Adrenal gland (tissue), 12 donors: ENCODE data around the gene PRM1. TPM values are rescaled to one million over a fixed set of nuclear protein-coding genes. Genes with fewer than 3 reads are reported as not detected.
A peak's percentile ranks its signal among the peaks of the same experiment; 100 is the strongest.

Experiments used
- DNase-seq, 7 donors: peaks; one replicate each; pipeline ENCODE4 v3.0.0-alpha.2; 2019 to 2020
- H3K27ac ChIP-seq, 5 donors: fragments of 200-600 bp; sonication (generic) in 4 of 5; 1 replicate in 3 of 5; 2 replicates in 2 of 5; pipeline versions ENCODE4 v1.5.1 to v1.8.0; 2016 to 2020; ENCODE audit warnings: mild to moderate bottlenecking in 1 of 5
- H3K27me3 ChIP-seq: fragments of 200-600 bp; 2 replicates; pipeline ENCODE4 v1.8.0; 2021
- H3K36me3 ChIP-seq, 2 donors: fragments of 200-600 bp; replicated peaks in 1 of 2; 1 replicate in 1 of 2; 2 replicates in 1 of 2; pipeline versions ENCODE4 v1.5.1 to v1.8.0; 2018 to 2022
- H3K4me1 ChIP-seq, 2 donors: fragments of 200-600 bp; replicated peaks in 1 of 2; 1 replicate in 1 of 2; 2 replicates in 1 of 2; pipeline versions ENCODE4 v1.5.1 to v1.8.0; 2018 to 2021
- H3K4me3 ChIP-seq, 4 donors: fragments of 200-600 bp; sonication (generic) in 3 of 4; one replicate each; pipeline ENCODE4 v1.5.1; 2016 to 2018
- H3K9me3 ChIP-seq, 3 donors: fragments of 200-600 bp; sonication (generic) in 1 of 3; replicated peaks in 1 of 3; 1 replicate in 2 of 3; 2 replicates in 1 of 3; pipeline versions ENCODE4 v1.5.1 to v1.8.0; 2016 to 2021
- POLR2A ChIP-seq, 2 donors: fragments of 450-650 bp; IDR thresholded peaks; one replicate each; pipeline ENCODE4 v1.6.1; 2017; ENCODE audit warnings: antibody characterized with exemption in 2 of 2, mild to moderate bottlenecking in 2 of 2, moderate library complexity in 1 of 2
- WGBS, 4 donors: extraction: QIAGEN DNeasy Blood & Tissue Kit in 2 of 4; methylation state at CpG; one replicate each; pipeline versions ENCODE4 v1.1.5 to v1.1.7; 2013 to 2017; 5-methylcytosine and 5-hydroxymethylcytosine counted together
- intact Hi-C, 2 donors: fragments of 100-400 bp; cut with DNase I; formaldehyde crosslinking; loops; one replicate each; pipeline versions ENCODE4 v1.14.1 to v1.15.0; 2022 to 2023
- polyA plus RNA-seq, 3 donors: library from polyadenylated mRNA; stranded (reverse); fragments of 200-250 nt in 2 of 3; fragments of 350-450 nt in 1 of 3; fragmentation: Illumina TruSeq in 1 of 3; extraction: RNeasy Lipid Tissue Mini Kit (QIAGEN cat#74804) in 1 of 3; gene quantifications; one replicate each; pipeline ENCODE4 v1.2.3, GENCODE V29; 2013 to 2014
- total RNA-seq, 9 donors: library from RNA; depleted of rRNA in 4 of 9; stranded (reverse); fragments of >200 nt in 4 of 9; fragments of 120-200 nt in 1 of 9; fragmentation: NEBNext Ultra II Directional in 1 of 9; extraction: Animal tissue kit (Norgen Biotek cat#: 25700) in 1 of 9; gene quantifications; one replicate each; pipeline versions ENCODE4 v1.1.0 to v1.2.4, GENCODE V29; 2013 to 2023
- TF ChIP-seq, protein P1 (sequence below), 6 experiments: fragments of 450-650 bp in 4 of 6; fragments of 200-600 bp in 2 of 6; sonication (generic) in 1 of 6; IDR thresholded peaks; 1 replicate in 5 of 6; 2 replicates in 1 of 6; pipeline versions ENCODE4 v1.5.1 to v1.8.0; 2016 to 2021; ENCODE audit warnings: antibody characterized with exemption in 6 of 6, mild to moderate bottlenecking in 2 of 6, moderate library complexity in 1 of 6
- donor health status: healthy with polysubstance abuse.
- donor health status: Bipolar disorder and iron deficiency.
- donor health status: DM: yes; HTN: yes; CAD: no.
- donor health status: DM: no; HTN: no; CAD: no.
- donor health status: DM: no; HTN: no; CAD: no.
- donor health status: DM: yes; HTN: yes; CAD: no.

The PRM1 gene
- total and polyA plus RNA-seq, 12 donors: not detected

DNA sequence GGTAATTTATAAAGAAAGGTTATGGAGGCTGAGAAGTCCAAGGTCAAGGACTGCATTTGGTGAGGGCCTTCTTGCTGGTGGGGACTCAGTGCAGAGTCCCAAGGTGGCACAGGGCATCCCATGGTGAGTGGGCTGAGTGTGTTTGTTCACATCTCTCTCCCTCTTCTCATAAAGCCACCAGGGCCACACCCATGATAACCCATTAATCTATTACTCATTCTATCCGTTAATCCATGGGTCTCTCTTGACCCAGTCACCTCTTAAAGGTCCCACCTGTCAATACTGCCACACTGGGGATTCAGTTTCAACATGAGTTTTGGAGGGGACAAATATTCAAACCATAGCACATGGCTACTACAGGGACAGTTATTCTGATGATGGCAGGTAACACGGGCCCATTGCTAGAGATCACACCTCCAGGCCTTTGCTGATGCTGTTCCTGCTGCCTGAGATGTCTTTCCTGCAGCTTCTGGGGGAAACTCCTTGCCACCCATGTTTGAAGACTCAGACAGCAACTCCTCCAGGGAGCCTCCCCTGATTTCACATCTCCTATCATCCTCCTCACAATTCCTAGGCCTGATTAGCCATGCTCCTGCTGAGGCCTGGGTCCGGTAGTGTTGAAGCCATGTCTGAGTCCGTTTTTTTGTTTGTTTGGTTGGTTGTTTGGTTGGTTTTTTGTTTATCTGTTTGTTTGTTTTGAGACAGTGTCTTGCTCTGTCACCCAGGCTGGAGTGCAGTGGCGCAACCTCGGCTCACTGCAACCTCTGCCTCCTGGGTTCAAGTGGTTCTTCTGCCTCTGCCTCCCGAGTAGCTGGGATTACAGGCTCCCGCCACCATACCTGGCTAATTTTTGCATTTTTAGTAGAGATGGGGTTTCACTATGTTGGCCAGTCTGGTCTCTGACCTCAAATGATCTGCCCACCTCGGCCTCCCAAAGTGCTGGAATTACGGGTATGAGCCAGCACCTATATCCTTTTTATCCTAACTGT lies 41.2 kb downstream of the PRM1 start:
- WGBS, 4 donors: 81 to 90% (median 85%) methylated on average over 9 to 10 of the region's 10 CpGs
- DNase-seq: no peak
- H3K4me1 ChIP-seq: no peaks in the 10 kb centered on the region
- intact Hi-C loops: loop anchor here in 1 of 2 donors (10.0 kb wide), 2 partner anchors 55 to 75 kb away; no protein-coding TSS in a partner anchor
- no peaks in the 10 kb centered on the region for H3K27me3 ChIP-seq
- H3K4me3 ChIP-seq: no peak overlapping the region
- TF ChIP-seq POLR2A (IDR thresholded peaks at IDR 0.05): no peak
- TF ChIP-seq, protein P1, sequence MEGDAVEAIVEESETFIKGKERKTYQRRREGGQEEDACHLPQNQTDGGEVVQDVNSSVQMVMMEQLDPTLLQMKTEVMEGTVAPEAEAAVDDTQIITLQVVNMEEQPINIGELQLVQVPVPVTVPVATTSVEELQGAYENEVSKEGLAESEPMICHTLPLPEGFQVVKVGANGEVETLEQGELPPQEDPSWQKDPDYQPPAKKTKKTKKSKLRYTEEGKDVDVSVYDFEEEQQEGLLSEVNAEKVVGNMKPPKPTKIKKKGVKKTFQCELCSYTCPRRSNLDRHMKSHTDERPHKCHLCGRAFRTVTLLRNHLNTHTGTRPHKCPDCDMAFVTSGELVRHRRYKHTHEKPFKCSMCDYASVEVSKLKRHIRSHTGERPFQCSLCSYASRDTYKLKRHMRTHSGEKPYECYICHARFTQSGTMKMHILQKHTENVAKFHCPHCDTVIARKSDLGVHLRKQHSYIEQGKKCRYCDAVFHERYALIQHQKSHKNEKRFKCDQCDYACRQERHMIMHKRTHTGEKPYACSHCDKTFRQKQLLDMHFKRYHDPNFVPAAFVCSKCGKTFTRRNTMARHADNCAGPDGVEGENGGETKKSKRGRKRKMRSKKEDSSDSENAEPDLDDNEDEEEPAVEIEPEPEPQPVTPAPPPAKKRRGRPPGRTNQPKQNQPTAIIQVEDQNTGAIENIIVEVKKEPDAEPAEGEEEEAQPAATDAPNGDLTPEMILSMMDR (IDR thresholded peaks at IDR 0.05): no peak
- H3K27ac ChIP-seq: no peak overlapping the region
- no peaks in the 10 kb centered on the region for H3K36me3 ChIP-seq
- H3K9me3 ChIP-seq: no peaks in the 10 kb centered on the region

DNA sequence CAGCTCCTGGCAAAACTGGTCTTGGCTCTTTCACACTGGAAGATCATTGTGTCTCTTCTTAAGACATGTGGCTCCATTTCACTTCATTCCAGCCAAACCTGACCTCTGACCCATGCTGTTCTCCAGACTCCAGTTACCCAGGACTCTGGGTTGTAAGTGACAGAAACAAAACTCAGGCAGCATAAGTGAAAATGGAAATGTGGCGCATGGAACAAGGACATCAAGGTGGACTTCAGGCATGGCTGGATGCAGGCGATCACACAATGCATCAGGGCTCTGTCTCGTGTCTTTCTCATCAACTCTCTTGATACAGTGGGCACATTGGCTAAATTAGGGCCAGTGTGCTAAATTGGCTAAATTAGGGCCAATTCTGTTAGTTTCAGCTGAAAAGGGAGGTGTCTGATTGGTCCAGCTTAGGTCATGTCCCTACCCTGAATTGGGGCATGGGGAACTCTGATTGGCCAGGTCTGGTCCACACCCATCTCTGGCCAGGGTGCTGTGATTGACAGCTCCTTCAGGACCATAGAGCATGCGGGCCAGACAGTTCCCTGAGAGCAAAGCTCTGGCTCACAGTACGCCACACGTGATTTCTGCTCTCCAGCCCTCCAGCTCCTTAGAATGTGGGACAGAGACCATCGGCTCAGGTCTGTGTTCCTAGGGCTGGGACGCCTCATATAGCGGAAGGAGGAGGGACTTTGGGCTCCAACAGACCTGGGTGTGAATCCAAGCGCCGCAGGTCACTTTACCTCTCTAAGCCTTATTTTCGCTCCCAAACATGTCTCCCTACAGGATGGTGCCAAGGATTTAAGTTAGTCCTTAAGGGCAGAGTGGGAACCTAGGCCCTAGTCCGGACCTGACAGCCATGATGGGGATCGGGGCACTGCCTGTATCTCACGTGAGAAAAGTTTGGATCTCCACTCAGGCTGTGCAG lies 42.6 kb downstream of the PRM1 start:
- Histone ChIP-seq H3K4me3 (no peak overlapping the region), H3K27me3 (no peaks in the 10 kb centered on the region), H3K4me1 (no peaks in the 10 kb centered on the region), H3K9me3 (no peaks in the 10 kb centered on the region), H3K36me3 (no peaks in the 10 kb centered on the region), H3K27ac (no peak overlapping the region)
- TF ChIP-seq, protein P1 (IDR thresholded peaks at IDR 0.05): no peak
- TF ChIP-seq POLR2A (IDR thresholded peaks at IDR 0.05): no peak
- no peak for DNase-seq
- intact Hi-C loops: no loop called here
- WGBS, 4 donors: 92 to 98% (median 96%) methylated on average over 12 to 15 of the region's 15 CpGs

DNA sequence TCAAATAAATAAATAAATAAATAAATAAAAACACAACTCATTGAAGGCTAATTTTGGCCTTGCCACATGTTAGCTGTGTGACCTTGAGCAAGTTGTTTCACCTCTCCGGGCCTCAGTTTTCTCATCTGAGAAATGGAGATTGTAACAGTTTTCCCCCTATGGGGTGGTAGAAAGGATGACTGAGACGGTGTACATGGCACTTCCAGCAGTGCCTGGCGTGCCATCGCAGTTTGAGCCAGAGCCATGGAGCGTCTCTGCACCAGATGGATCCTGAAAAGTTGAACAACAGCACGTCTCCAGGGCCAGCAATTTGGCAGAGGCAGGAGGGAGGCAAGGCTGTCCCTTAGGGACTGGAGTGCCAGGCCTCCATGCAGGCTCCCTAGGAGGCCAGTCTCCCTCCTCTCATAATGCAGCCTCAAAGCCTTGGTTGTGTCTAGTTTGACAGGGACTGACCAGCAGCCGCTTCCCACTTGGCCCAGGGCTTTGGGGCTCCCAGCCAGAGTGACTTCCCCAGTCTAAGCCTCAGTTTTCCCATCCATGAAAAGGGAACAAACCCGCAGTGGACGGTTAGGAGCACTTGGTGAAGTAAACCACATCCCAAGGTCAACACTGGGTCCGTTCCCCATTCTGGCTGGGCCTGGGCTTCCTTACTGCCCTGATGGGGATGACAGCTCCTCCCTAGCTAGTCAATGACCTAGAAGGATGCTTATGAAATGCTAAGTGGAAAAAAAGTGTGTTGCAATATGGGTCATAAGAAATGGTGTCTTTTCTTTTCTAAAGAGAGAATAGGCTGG lies 44.5 kb downstream of the PRM1 start:
- no peaks in the 10 kb centered on the region for H3K27me3 ChIP-seq
- peak in 2 of 7 donors; percentile 30 to 58 for DNase-seq
- no peak overlapping the region for H3K4me3 ChIP-seq
- H3K4me1 ChIP-seq: peaks cover 0 to 13% of the 10 kb centered on the region in 2 donors
- TF ChIP-seq, protein P1 (IDR thresholded peaks at IDR 0.05): no peak
- no peak for TF ChIP-seq POLR2A (IDR thresholded peaks at IDR 0.05)
- 65 to 78% (median 75%) methylated on average over 10 of the region's 10 CpGs for WGBS, 4 donors
- no peak overlapping the region for H3K27ac ChIP-seq
- H3K36me3 ChIP-seq: no peaks in the 10 kb centered on the region
- intact Hi-C loops: no loop called here
- no peaks in the 10 kb centered on the region for H3K9me3 ChIP-seq
